Upper lobe of left lung (tissue), 4 donors: Measurements from ENCODE around the gene DEPP1.

ENCODE experiments used
- CTCF ChIP-seq, 6 experiments: fragments of 450-650 bp in 4 of 6; fragments of 200-600 bp in 2 of 6; sonication (generic) in 2 of 6; IDR thresholded peaks; one replicate each; pipeline ENCODE4 v1.5.1; 2016 to 2019; ENCODE audit warnings: antibody characterized with exemption in 6 of 6
- EP300 ChIP-seq, 4 donors: sonication (generic); formaldehyde crosslinking; IDR thresholded peaks; one replicate each; pipeline ENCODE4 v1.5.1; 2017; ENCODE audit warnings: antibody characterized with exemption in 4 of 4, control low read depth in 2 of 4
- POLR2A ChIP-seq, 4 donors: fragments of 450-650 bp; IDR thresholded peaks; one replicate each; pipeline ENCODE4 v1.5.1; 2016 to 2017; ENCODE audit warnings: antibody characterized with exemption in 4 of 4, mild to moderate bottlenecking in 2 of 4

GRCh38 chr10:44991571-44991970 is 13.0 kb upstream of the DEPP1 start:
- TF ChIP-seq CTCF (IDR thresholded peaks at IDR 0.05) (no peak), POLR2A (IDR thresholded peaks at IDR 0.05) (no peak), EP300 (IDR thresholded peaks at IDR 0.05) (no peak)
